K562 (cell line): ENCODE measurements around the gene YBX3. TPM values are rescaled to one million over a fixed set of nuclear protein-coding genes. Genes with fewer than 3 reads are reported as not detected.

Experiments used
- CBX3 ChIP-seq, 2 experiments: IDR thresholded peaks; 1 replicate in 1 of 2; 2 replicates in 1 of 2; pipeline ENCODE4 v1.6.1; 2012; ENCODE audit warnings: inconsistent platforms in 2 of 2, low read length in 2 of 2, borderline replicate concordance in 1 of 2, control low read depth in 1 of 2
- CEBPZ ChIP-seq: fragments of 150-350 bp; IDR thresholded peaks from 2 replicates; pipeline ENCODE4 v1.6.1; 2014; ENCODE audit warnings: low read depth, mild to moderate bottlenecking, low read length, borderline replicate concordance
- CLOCK ChIP-seq: fragments of 250-450 bp; sonication (Bioruptor Pico); IDR thresholded peaks from 2 replicates; pipeline ENCODE4 v1.4.0; 2020; ENCODE audit warnings: mild to moderate bottlenecking, moderate library complexity, borderline replicate concordance
- ESRRB ChIP-seq: fragments of 250-450 bp; sonication (Bioruptor Pico); IDR thresholded peaks from 2 replicates; pipeline ENCODE4 v1.5.0; 2020; ENCODE audit warnings: mild to moderate bottlenecking, moderate library complexity, borderline replicate concordance
- HDAC2 ChIP-seq: fragments of 450-650 bp; IDR thresholded peaks from 2 replicates; pipeline ENCODE4 v1.6.1; 2016; ENCODE audit warnings: mild to moderate bottlenecking
- HMG20B ChIP-seq: fragments of 250-450 bp; sonication (Bioruptor Pico); IDR thresholded peaks from 2 replicates; pipeline ENCODE4 v1.5.0; 2021; ENCODE audit warnings: mild to moderate bottlenecking
- HMGXB4 ChIP-seq: sonication (generic); formaldehyde crosslinking; IDR thresholded peaks from 2 replicates; pipeline ENCODE4 v1.8.1; 2023; ENCODE audit warnings: mild to moderate bottlenecking, missing genetic modification reagents
- MAZ ChIP-seq, 2 experiments: fragments of 450-650 bp in 1 of 2; sonication (generic) in 1 of 2; formaldehyde crosslinking; IDR thresholded peaks in 1 of 2; conservative IDR thresholded peaks in 1 of 2; 2 replicates each; pipeline versions ENCODE4 v1.4.0 to v1.5.0; 2020; ENCODE audit warnings: mild to moderate bottlenecking in 1 of 2, missing genetic modification reagents in 1 of 2
- MEF2D ChIP-seq: conservative IDR thresholded peaks from 2 replicates; pipeline ENCODE4 v1.6.1; 2016; ENCODE audit warnings: low read depth, missing genetic modification characterization, missing compliant biosample characterization
- NELFE ChIP-seq: IDR thresholded peaks from 2 replicates; pipeline ENCODE4 v1.6.1; 2011; ENCODE audit warnings: mild to moderate bottlenecking; ENCODE audit not compliant: insufficient read depth, insufficient read length
- PHF21A ChIP-seq: fragments of 450-650 bp; IDR thresholded peaks from 2 replicates; pipeline ENCODE4 v1.6.1; 2017; ENCODE audit warnings: low read depth, borderline replicate concordance
- RB1 ChIP-seq: fragments of 450-650 bp; IDR thresholded peaks from 2 replicates; pipeline ENCODE4 v1.6.1; 2017; ENCODE audit warnings: low read depth, mild to moderate bottlenecking
- RBFOX2 ChIP-seq: fragments of 200-400 bp; formaldehyde crosslinking; IDR thresholded peaks from 2 replicates; pipeline ENCODE4 v1.6.1; 2017; ENCODE audit warnings: low read depth, mild to moderate bottlenecking, low read length, moderate library complexity
- TEAD4 ChIP-seq, 2 experiments: sonication (generic) in 1 of 2; formaldehyde crosslinking in 1 of 2; IDR thresholded peaks; 2 replicates each; pipeline versions ENCODE4 v1.6.1 to v1.8.0; 2012 to 2022; ENCODE audit warnings: borderline replicate concordance in 1 of 2, inconsistent platforms in 1 of 2, low read length in 1 of 2, mild to moderate bottlenecking in 1 of 2, missing genetic modification reagents in 1 of 2
- YBX1 ChIP-seq: fragments of 450-650 bp; IDR thresholded peaks from 2 replicates; pipeline ENCODE4 v1.7.1; 2016; ENCODE audit warnings: mild to moderate bottlenecking
- ZNF146 ChIP-seq: IDR thresholded peaks from one replicate; pipeline ENCODE4 v1.6.1; 2018; ENCODE audit warnings: missing compliant biosample characterization; ENCODE audit not compliant: unreplicated experiment
- ZNF707 ChIP-seq: fragments of 250-450 bp; sonication (Bioruptor Pico); conservative IDR thresholded peaks from 2 replicates; pipeline ENCODE4 v1.8.0; 2022; ENCODE audit warnings: inconsistent platforms, mild to moderate bottlenecking, moderate library complexity
- polyA plus RNA-seq, 8 experiments: library from polyadenylated mRNA; depleted of rRNA in 4 of 8; stranded (reverse) in 5 of 8; unstranded in 3 of 8; fragments of >200 nt; fragmentation: Nextera tagmentation in 2 of 8; fragmentation: Illumina TruSeq in 1 of 8; extraction: Ambion mirVana in 2 of 8; extraction: Trizol in 1 of 8; gene quantifications; 2 replicates each; pipeline versions ENCODE4 v1.2.1 to v1.2.3, GENCODE V29; 2011 to 2014; ENCODE audit warnings: inconsistent platforms in 1 of 8, missing spikeins in 1 of 8
- total RNA-seq, 7 experiments: library from RNA; depleted of rRNA in 6 of 7; stranded (reverse); fragments of >200 nt in 6 of 7; fragmentation: Illumina TruSeq in 2 of 7; extraction: Trizol in 2 of 7; gene quantifications; 2 replicates each; pipeline versions ENCODE4 v1.2.1 to v1.2.3, GENCODE V29; 2011 to 2021; ENCODE audit warnings: low replicate concordance in 1 of 7

The YBX3 gene
- total and polyA plus RNA-seq, 9 of the 15 experiments (the other 6 are each of a cell fraction or from before 2014, with no cell fraction given) = 47.0 to 239 (median 81.5) TPM

- TF ChIP-seq CEBPZ (no peak), ESRRB (no peak), RB1 (0 out of 2 replicates have a peak, but pooled peaks have one; percentile 36), RBFOX2 (no peak), CBX3 (IDR thresholded peaks at IDR 0.05; ENCODE audit: borderline replicate concordance in 1 of 2, low read length in 2 of 2) (0 out of 3 replicates have a peak, but pooled peaks of 1 of the 2 experiments have one; percentile 28), HMGXB4 (CRISPR knock-in tag) (no peak), MEF2D (tag) (no peak), CLOCK (CRISPR knock-in tag) (no peak), ZNF707 (CRISPR knock-in tag) (no peak), HMG20B (CRISPR knock-in tag) (no peak), PHF21A (peak; percentile 99), ZNF146 (CRISPR knock-in tag) (no peak), YBX1 (no peak), TEAD4 (IDR thresholded peaks at IDR 0.05; ENCODE audit: low read length) (peak; percentile 59), TEAD4 (CRISPR knock-in tag; IDR thresholded peaks at IDR 0.05; ENCODE audit: borderline replicate concordance) (no peak), NELFE (no peak), MAZ (CRISPR knock-in tag; conservative IDR thresholded peaks at IDR 0.05 in 1 of 2, IDR thresholded peaks at IDR 0.05 in 1 of 2) (peak in 1 of 2 experiments; percentile 48; a peak in 2 of 4 replicates), HDAC2 (peak; percentile 93)
Observed at GRCh38 chr12:10749700-10750384, 26.7 kb upstream of the YBX3 start (continued).
